H1 (cell line): ENCODE measurements around the gene CCNYL1. TPM values are rescaled to one million over a fixed set of nuclear protein-coding genes. Genes with fewer than 3 reads are reported as not detected.

Experiments
- CTCF ChIA-PET: fragments of 300-600 bp; sonication (Branson Sonifier 250); formaldehyde crosslinking; loops from one replicate; lab custom pipeline; 2021; ENCODE audit not compliant: partially characterized antibody; lab: Charles Lee
- POLR2A ChIA-PET: fragments of 300-600 bp; sonication (Branson Sonifier 250); formaldehyde crosslinking; loops from one replicate; lab custom pipeline; 2021; ENCODE audit warnings: inconsistent platforms; ENCODE audit not compliant: partially characterized antibody; lab: Charles Lee
- DNase-seq, 2 experiments: peaks; one replicate each; pipeline versions ENCODE4 v3.0.0 to v3.0.0-alpha.2; 2010 to 2022; ENCODE audit warnings: low spot score in 2 of 2, low read depth in 1 of 2, mixed read lengths in 1 of 2
- FAIRE-seq: peaks from 2 replicates; lab custom pipeline; 2011; peaks lifted over from hg19 to GRCh38; lab: Jason Lieb, UNC
- H2AFZ ChIP-seq: 2 replicates; pipeline ENCODE4 v1.8.1; 2012; ENCODE audit warnings: low read length, inconsistent platforms
- H2AK5ac ChIP-seq: 2 replicates; pipeline ENCODE4 v1.6.1; 2013; ENCODE audit warnings: low read depth, low read length
- H2BK120ac ChIP-seq: replicated peaks from 2 replicates; pipeline ENCODE3; 2013; ENCODE audit warnings: low read depth, low read length, inconsistent platforms
- H2BK12ac ChIP-seq: 2 replicates; pipeline ENCODE4 v1.6.1; 2013; ENCODE audit warnings: low read depth, low read length
- H2BK15ac ChIP-seq: 2 replicates; pipeline ENCODE4 v1.6.1; 2013; ENCODE audit warnings: low read length
- H2BK20ac ChIP-seq: 2 replicates; pipeline ENCODE4 v1.6.1; 2013; ENCODE audit warnings: low read length
- H2BK5ac ChIP-seq: 2 replicates; pipeline ENCODE4 v1.6.1; 2013; ENCODE audit warnings: low read depth, low read length
- H3K14ac ChIP-seq: 2 replicates; pipeline ENCODE4 v1.6.1; 2013; ENCODE audit warnings: inconsistent platforms; ENCODE audit not compliant: insufficient read length
- H3K18ac ChIP-seq: 2 replicates; pipeline ENCODE4 v1.6.1; 2013; ENCODE audit warnings: low read length; ENCODE audit errors: extremely low read depth
- H3K23ac ChIP-seq: 2 replicates; pipeline ENCODE4 v1.6.1; 2013; ENCODE audit warnings: inconsistent platforms; ENCODE audit not compliant: insufficient read length
- H3K23me2 ChIP-seq: 2 replicates; pipeline ENCODE4 v1.6.1; 2013; ENCODE audit warnings: low read depth, low read length
- H3K27ac ChIP-seq: 2 replicates; pipeline ENCODE4 v1.6.1; 2011; ENCODE audit warnings: low read depth, low read length, inconsistent platforms
- H3K27me3 ChIP-seq, 4 experiments: replicated peaks in 1 of 4; 1 replicate in 1 of 4; 2 replicates in 3 of 4; pipeline versions ENCODE4 v1.6.1 to v1.8.1; 2011 to 2013; ENCODE audit warnings: low read length in 3 of 4, mild to moderate bottlenecking in 3 of 4, inconsistent platforms in 2 of 4, mixed read lengths in 2 of 4, moderate library complexity in 1 of 4; ENCODE audit not compliant: control insufficient read depth in 3 of 4, insufficient read depth in 3 of 4; ENCODE audit errors: extremely low read depth in 1 of 4
- H3K36me3 ChIP-seq, 4 experiments: 2 replicates each; pipeline versions ENCODE4 v1.6.1 to v1.8.1; 2011 to 2013; ENCODE audit warnings: mild to moderate bottlenecking in 4 of 4, low read length in 3 of 4, moderate library complexity in 2 of 4, control low read depth in 1 of 4, inconsistent platforms in 1 of 4; ENCODE audit not compliant: insufficient read depth in 4 of 4, control insufficient read depth in 2 of 4
- H3K4ac ChIP-seq: replicated peaks from 2 replicates; pipeline ENCODE3; 2013; ENCODE audit warnings: low read length, low read depth, mixed read lengths, inconsistent platforms; ENCODE audit not compliant: insufficient read length
- H3K4me1 ChIP-seq, 4 experiments: replicated peaks in 1 of 4; 1 replicate in 1 of 4; 2 replicates in 3 of 4; pipeline versions ENCODE4 v1.6.1 to v1.8.1; 2011 to 2013; ENCODE audit warnings: low read length in 3 of 4, inconsistent platforms in 2 of 4, mixed read lengths in 1 of 4; ENCODE audit not compliant: insufficient read depth in 4 of 4, control insufficient read depth in 3 of 4
- H3K4me2 ChIP-seq, 2 experiments: 2 replicates each; pipeline versions ENCODE4 v1.6.1 to v1.8.1; 2011 to 2013; ENCODE audit warnings: low read depth in 2 of 2, low read length in 2 of 2, control low read depth in 1 of 2, inconsistent platforms in 1 of 2, mild to moderate bottlenecking in 1 of 2; ENCODE audit not compliant: insufficient read depth in 1 of 2
- H3K4me3 ChIP-seq, 4 experiments: fragments of 200-600, 300-600 bp in 1 of 4; sonication (generic), shearing (Covaris generic), sonication (Bioruptor Twin) in 1 of 4; 2 replicates each; pipeline versions ENCODE4 v1.5.1 to v1.8.1; 2011 to 2016; ENCODE audit warnings: low read length in 4 of 4, low read depth in 3 of 4, control low read depth in 2 of 4, inconsistent platforms in 2 of 4, mild to moderate bottlenecking in 2 of 4, mixed read lengths in 1 of 4, moderate library complexity in 1 of 4; ENCODE audit not compliant: insufficient read depth in 2 of 4; ENCODE audit errors: extremely low read depth in 1 of 4
- H3K56ac ChIP-seq: replicated peaks from 2 replicates; pipeline ENCODE3; 2013; ENCODE audit warnings: low read depth, mild to moderate bottlenecking, mixed read lengths, low read length, inconsistent platforms; ENCODE audit not compliant: insufficient read length
- H3K79me1 ChIP-seq: 2 replicates; pipeline ENCODE4 v1.6.1; 2013; ENCODE audit warnings: low read depth, low read length, control low read depth
- H3K79me2 ChIP-seq, 2 experiments: 2 replicates each; pipeline versions ENCODE4 v1.6.1 to v1.8.1; 2012 to 2013; ENCODE audit warnings: low read length in 2 of 2, mild to moderate bottlenecking in 2 of 2, inconsistent platforms in 1 of 2; ENCODE audit not compliant: insufficient read depth in 2 of 2, control insufficient read depth in 1 of 2
- H3K9ac ChIP-seq, 4 experiments: replicated peaks in 1 of 4; 1 replicate in 1 of 4; 2 replicates in 3 of 4; pipeline versions ENCODE4 v1.6.1 to v1.8.1; 2011 to 2013; ENCODE audit warnings: low read depth in 3 of 4, low read length in 3 of 4, control low read depth in 2 of 4, mild to moderate bottlenecking in 2 of 4, moderate library complexity in 2 of 4, inconsistent platforms in 1 of 4; ENCODE audit errors: extremely low read depth in 1 of 4
- H3K9me3 ChIP-seq, 2 experiments: 2 replicates each; pipeline versions ENCODE4 v1.6.1 to v1.8.1; 2012 to 2013; ENCODE audit warnings: mild to moderate bottlenecking in 2 of 2, moderate library complexity in 2 of 2, control low read depth in 1 of 2, inconsistent platforms in 1 of 2, low read depth in 1 of 2, low read length in 1 of 2, mixed read lengths in 1 of 2; ENCODE audit not compliant: insufficient read depth in 2 of 2
- H4K20me1 ChIP-seq, 2 experiments: replicated peaks in 1 of 2; 2 replicates each; pipeline versions ENCODE3 to v1.8.1; 2011 to 2013; ENCODE audit warnings: inconsistent platforms in 2 of 2, low read length in 2 of 2, mild to moderate bottlenecking in 1 of 2; ENCODE audit not compliant: insufficient read depth in 2 of 2, control insufficient read depth in 1 of 2
- H4K5ac ChIP-seq: 2 replicates; pipeline ENCODE4 v1.6.1; 2013; ENCODE audit warnings: low read length, low read depth, mixed read lengths, inconsistent platforms; ENCODE audit not compliant: insufficient read length
- H4K8ac ChIP-seq: 2 replicates; pipeline ENCODE4 v1.8.0; 2013; ENCODE audit warnings: mild to moderate bottlenecking, moderate library complexity, low read length, inconsistent platforms; ENCODE audit not compliant: insufficient read depth; ENCODE audit errors: extremely low read depth
- H4K91ac ChIP-seq: replicated peaks from 2 replicates; pipeline ENCODE3; 2013; ENCODE audit warnings: low read length, mixed read lengths, inconsistent platforms; ENCODE audit not compliant: insufficient read length
- JUND ChIP-seq: IDR thresholded peaks from 2 replicates; pipeline ENCODE4 v1.6.1; 2011; ENCODE audit warnings: mild to moderate bottlenecking, improper control_type of control experiment, low read length
- SIN3A ChIP-seq, 2 experiments: IDR thresholded peaks in 1 of 2; conservative IDR thresholded peaks in 1 of 2; 2 replicates each; pipeline ENCODE4 v1.6.1; 2011 to 2012; ENCODE audit warnings: low read length in 2 of 2, improper control_type of control experiment in 1 of 2, low read depth in 1 of 2, mild to moderate bottlenecking in 1 of 2
- WGBS, 2 experiments: shearing (Covaris generic) in 1 of 2; methylation state at CpG; one replicate each; pipeline versions ENCODE4 v1.1.6 to v1.1.7; 2013 to 2015; ENCODE audit warnings: low lambda C conversion rate in 2 of 2, mixed read lengths in 2 of 2, inconsistent platforms in 1 of 2, low coverage in 1 of 2, missing lambda C conversion rate in 1 of 2; ENCODE audit not compliant: insufficient replicate concordance in 2 of 2, insufficient coverage in 1 of 2, insufficient read length in 1 of 2; ENCODE audit errors: extremely low coverage in 1 of 2, missing lambda C conversion rate in 1 of 2; 5-methylcytosine and 5-hydroxymethylcytosine counted together
- polyA plus RNA-seq, 7 experiments: library from polyadenylated mRNA; depleted of rRNA in 3 of 7; stranded (reverse) in 5 of 7; unstranded in 2 of 7; fragments of >200 nt in 5 of 7; fragments of 200-250 nt in 2 of 7; gene quantifications; 1 replicate in 5 of 7; 2 replicates in 1 of 7; 4 replicates in 1 of 7; pipeline versions ENCODE4 v1.2.1 to v1.2.3, GENCODE V29; 2011 to 2013; ENCODE audit warnings: missing spikeins in 2 of 7, mixed read lengths in 2 of 7
- total RNA-seq: library from RNA; stranded (reverse); fragmentation: NEBNext Ultra II Directional; extraction: Animal tissue kit (Norgen Biotek cat#: 25700); gene quantifications from 2 replicates; pipeline ENCODE4 v1.2.1, GENCODE V29; 2021

Gene CCNYL1
- total and polyA plus RNA-seq, 2 of the 8 experiments (the other 6 are each of a cell fraction or from before 2014, with no cell fraction given), result 13.3 to 35.4 TPM

DNA sequence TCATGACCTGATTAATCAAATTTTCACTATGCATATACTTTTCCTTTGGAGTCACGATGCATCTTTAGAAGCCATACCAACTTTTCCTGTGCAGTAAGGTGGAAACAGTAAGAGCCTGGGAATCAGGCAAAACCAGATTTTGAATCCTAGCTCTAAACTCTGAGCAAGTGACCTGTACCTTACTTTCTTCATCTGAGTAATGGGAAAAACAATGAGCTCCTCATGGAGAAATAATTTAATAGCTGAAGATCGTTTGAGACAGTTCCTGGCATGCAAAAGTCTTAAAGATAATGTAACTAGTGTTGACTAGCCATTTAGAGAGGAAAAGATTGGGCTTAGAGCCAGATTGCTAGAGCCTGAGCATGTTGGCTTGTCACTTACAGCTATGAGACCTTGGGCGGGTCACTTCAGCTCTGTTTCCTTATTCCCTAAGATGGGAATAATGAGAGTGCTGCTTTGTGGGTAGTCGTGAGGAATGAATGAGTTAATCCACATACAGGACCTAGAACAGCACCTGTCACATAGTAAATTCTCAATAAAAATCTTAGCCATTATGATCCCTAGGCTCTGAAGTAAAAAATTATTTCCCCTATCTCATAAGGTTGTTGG lies 17.7 kb upstream of the CCNYL1 start:
- CTCF ChIA-PET, result interaction anchor here (0.9 to 7.7 kb wide), 14 partner anchors 10 to 347 kb away, joined by 3 to 85 read pairs (median 6); partner anchors contain the start of genes CCNYL1 and METTL21A

More for the DNA sequence above, 17.7 kb upstream of the CCNYL1 start:
- H2BK120ac ChIP-seq, result no peak overlapping the region
- H3K23me2 ChIP-seq, result no peaks in the 10 kb centered on the region
- H2BK12ac ChIP-seq, result no peak overlapping the region
- H3K9me3 ChIP-seq, result no peaks in the 10 kb centered on the region
- H3K23ac ChIP-seq, result no peak overlapping the region
- H3K4ac ChIP-seq, result no peak overlapping the region
- H3K79me2 ChIP-seq, result no peaks in the 10 kb centered on the region
- H2AK5ac ChIP-seq, result no peak overlapping the region
- H3K27me3 ChIP-seq, result no peaks in the 10 kb centered on the region
- H2BK15ac ChIP-seq, result no peak overlapping the region
- H2BK20ac ChIP-seq, result no peak overlapping the region
- no peak overlapping the region for H3K4me3 ChIP-seq
- H3K9ac ChIP-seq, result no peak overlapping the region
- no peak overlapping the region for H3K18ac ChIP-seq
- FAIRE-seq (no peak), DNase-seq (no peak)
- no peak overlapping the region for H2BK5ac ChIP-seq
- no peak overlapping the region for H3K56ac ChIP-seq
- no peak overlapping the region for H2AFZ ChIP-seq
- no peak overlapping the region for H3K4me2 ChIP-seq
- POLR2A ChIA-PET, result interaction anchor here (1.0 to 2.6 kb wide), 3 partner anchors 11 to 18 kb away, joined by 3 to 20 read pairs (median 4); partner anchors contain the start of gene CCNYL1
- no peak overlapping the region for H3K14ac ChIP-seq
- H3K79me1 ChIP-seq, result no peaks in the 10 kb centered on the region
- H3K4me1 ChIP-seq, result no peaks in the 10 kb centered on the region
- no peaks in the 10 kb centered on the region for H3K36me3 ChIP-seq
- H4K91ac ChIP-seq, result no peak overlapping the region
- H4K20me1 ChIP-seq, result no peaks in the 10 kb centered on the region
- H4K5ac ChIP-seq, result no peak overlapping the region
- TF ChIP-seq SIN3A (conservative IDR thresholded peaks at IDR 0.05 in 1 of 2, IDR thresholded peaks at IDR 0.05 in 1 of 2; ENCODE audit: low read depth in 1 of 2, low read length in 2 of 2), result no peak
- no peak for TF ChIP-seq JUND
- TF ChIP-seq, all 59 proteins: peak for 0
- no peak overlapping the region for H4K8ac ChIP-seq
- H3K27ac ChIP-seq, result no peak overlapping the region
- 69% methylated on average over 4 of the region's 4 CpGs; no CpG with 5 or more reads in 1 of the 2 experiments for WGBS, 2 experiments
